Neuronal stem cell (in vitro differentiated cells): ENCODE measurements around the gene OFD1.

Experiments
- DNase-seq: peaks from one replicate; pipeline ENCODE4 v3.0.0-alpha.2; 2013; ENCODE audit warnings: low spot score
- H2AFZ ChIP-seq: one replicate; pipeline ENCODE4 v1.6.1; 2013; ENCODE audit warnings: mild to moderate bottlenecking, low read length, inconsistent platforms
- H2AK5ac ChIP-seq: 2 replicates; pipeline ENCODE4 v1.6.1; 2013; ENCODE audit warnings: low read depth, mild to moderate bottlenecking, inconsistent platforms, low read length, moderate library complexity, mixed read lengths
- H2BK120ac ChIP-seq: 2 replicates; pipeline ENCODE4 v1.6.1; 2013; ENCODE audit warnings: low read depth, mild to moderate bottlenecking, inconsistent platforms, low read length, moderate library complexity, mixed read lengths
- H2BK12ac ChIP-seq: one replicate; pipeline ENCODE4 v1.6.1; 2013; ENCODE audit warnings: low read length, inconsistent platforms
- H2BK15ac ChIP-seq: 2 replicates; pipeline ENCODE4 v1.6.1; 2013; ENCODE audit warnings: mild to moderate bottlenecking, low read length, inconsistent platforms, mixed read lengths
- H2BK5ac ChIP-seq: one replicate; pipeline ENCODE4 v1.6.1; 2013; ENCODE audit warnings: inconsistent platforms, mild to moderate bottlenecking, low read length, moderate library complexity
- H3K14ac ChIP-seq: one replicate; pipeline ENCODE4 v1.6.1; 2013; ENCODE audit warnings: low read length, inconsistent platforms
- H3K18ac ChIP-seq: 2 replicates; pipeline ENCODE4 v1.6.1; 2013; ENCODE audit warnings: low read length, inconsistent platforms
- H3K23ac ChIP-seq: 2 replicates; pipeline ENCODE4 v1.6.1; 2013; ENCODE audit warnings: low read depth, mild to moderate bottlenecking, mixed read lengths, low read length, inconsistent platforms; ENCODE audit not compliant: poor library complexity
- H3K27ac ChIP-seq: replicated peaks from 3 replicates; pipeline ENCODE4 v1.5.1; 2013; ENCODE audit warnings: low read length, inconsistent platforms
- H3K27me3 ChIP-seq, 3 experiments: 2 replicates each; pipeline ENCODE4 v1.6.1; 2013; ENCODE audit warnings: low read length in 3 of 3, mild to moderate bottlenecking in 2 of 3, inconsistent platforms in 1 of 3, low read depth in 1 of 3, mixed read lengths in 1 of 3, moderate library complexity in 1 of 3; ENCODE audit not compliant: control insufficient read depth in 3 of 3, insufficient read depth in 3 of 3
- H3K36me3 ChIP-seq, 2 donors: replicated peaks in 1 of 2; 2 replicates each; pipeline ENCODE4 v1.6.1; 2013; ENCODE audit warnings: low read length in 2 of 2; ENCODE audit not compliant: control insufficient read depth in 2 of 2, insufficient read depth in 2 of 2
- H3K4ac ChIP-seq: 2 replicates; pipeline ENCODE4 v1.6.1; 2013; ENCODE audit warnings: inconsistent platforms, mild to moderate bottlenecking, low read length, moderate library complexity
- H3K4me1 ChIP-seq, 2 donors: 1 replicate in 1 of 2; 2 replicates in 1 of 2; pipeline ENCODE4 v1.6.1; 2013; ENCODE audit warnings: low read length in 2 of 2, low read depth in 1 of 2; ENCODE audit not compliant: control insufficient read depth in 2 of 2, insufficient read depth in 1 of 2
- H3K4me2 ChIP-seq: one replicate; pipeline ENCODE4 v1.6.1; 2013; ENCODE audit warnings: mild to moderate bottlenecking, low read length, inconsistent platforms; ENCODE audit not compliant: insufficient read depth, poor library complexity, severe bottlenecking
- H3K4me3 ChIP-seq, 2 donors: 2 replicates each; pipeline ENCODE4 v1.5.1; 2013; ENCODE audit warnings: low read length in 2 of 2, mild to moderate bottlenecking in 2 of 2, inconsistent platforms in 1 of 2, moderate library complexity in 1 of 2
- H3K79me1 ChIP-seq: one replicate; pipeline ENCODE4 v1.6.1; 2013; ENCODE audit warnings: low read depth, mild to moderate bottlenecking, inconsistent platforms, low read length, moderate library complexity
- H3K9ac ChIP-seq: one replicate; pipeline ENCODE4 v1.6.1; 2013; ENCODE audit warnings: mild to moderate bottlenecking, low read depth, low read length, inconsistent platforms; ENCODE audit not compliant: poor library complexity
- H3K9me3 ChIP-seq, 2 donors: replicated peaks in 1 of 2; 2 replicates each; pipeline versions ENCODE3 to v1.6.1; 2013; ENCODE audit warnings: low read length in 2 of 2, mild to moderate bottlenecking in 2 of 2, inconsistent platforms in 1 of 2, low read depth in 1 of 2, mixed read lengths in 1 of 2, moderate library complexity in 1 of 2; ENCODE audit not compliant: control insufficient read depth in 2 of 2, insufficient read depth in 1 of 2
- H4K8ac ChIP-seq: one replicate; pipeline ENCODE4 v1.6.1; 2013; ENCODE audit warnings: low read depth, mild to moderate bottlenecking, inconsistent platforms, low read length, moderate library complexity
- H4K91ac ChIP-seq: one replicate; pipeline ENCODE4 v1.6.1; 2013; ENCODE audit warnings: low read length, low read depth, mild to moderate bottlenecking, inconsistent platforms; ENCODE audit not compliant: poor library complexity
- WGBS, 2 donors: extraction: QIAGEN DNeasy Blood & Tissue Kit; methylation state at CpG; one replicate each; pipeline ENCODE4 v1.1.7; 2013; ENCODE audit warnings: missing lambda C conversion rate in 2 of 2, mixed read lengths in 1 of 2; ENCODE audit not compliant: insufficient read length in 2 of 2, insufficient replicate concordance in 1 of 2; ENCODE audit errors: extremely low coverage in 2 of 2; 5-methylcytosine and 5-hydroxymethylcytosine counted together

OFD1 gene

DNA sequence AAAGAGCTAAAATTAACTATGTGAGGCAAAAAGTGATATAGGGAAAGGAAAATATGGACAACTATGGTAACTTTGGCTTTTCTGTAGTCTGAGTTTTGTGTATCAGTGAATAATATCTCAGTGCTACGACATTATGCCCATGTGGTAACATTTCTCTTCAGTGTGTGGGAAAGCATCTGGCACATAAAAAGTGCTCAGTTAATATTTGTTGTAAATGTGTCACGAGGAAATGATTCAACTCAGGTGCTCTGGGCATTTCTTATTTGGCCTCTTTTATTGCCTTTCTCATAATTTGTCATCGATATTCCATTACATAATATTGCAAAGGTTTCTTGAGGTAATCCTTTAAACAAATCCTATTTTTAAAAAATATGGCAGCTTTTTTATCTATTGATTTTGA, 17.6 kb downstream of the OFD1 start:
- Histone ChIP-seq H3K4me3 (no peak overlapping the region), H3K27me3 (no peaks in the 10 kb centered on the region), H2BK5ac (no peak overlapping the region), H2BK12ac (no peak overlapping the region), H3K23ac (no peak overlapping the region), H3K4me1 (no peaks in the 10 kb centered on the region), H3K36me3 (peaks cover 6 to 77% of the 10 kb centered on the region in 2 donors), H3K14ac (no peak overlapping the region), H3K4ac (no peak overlapping the region), H3K4me2 (no peak overlapping the region), H4K91ac (no peak overlapping the region), H2AFZ (no peak overlapping the region), H3K27ac (no peak overlapping the region), H2BK120ac (no peak overlapping the region), H4K8ac (no peak overlapping the region), H3K9ac (no peak overlapping the region), H3K18ac (no peak overlapping the region), H2AK5ac (no peak overlapping the region), H2BK15ac (no peak overlapping the region), H3K9me3 (no peaks in the 10 kb centered on the region), H3K79me1 (no peaks in the 10 kb centered on the region)
- WGBS, 2 donors = no CpG with 5 or more reads among the region's 3 CpGs
- no peak for DNase-seq

DNA sequence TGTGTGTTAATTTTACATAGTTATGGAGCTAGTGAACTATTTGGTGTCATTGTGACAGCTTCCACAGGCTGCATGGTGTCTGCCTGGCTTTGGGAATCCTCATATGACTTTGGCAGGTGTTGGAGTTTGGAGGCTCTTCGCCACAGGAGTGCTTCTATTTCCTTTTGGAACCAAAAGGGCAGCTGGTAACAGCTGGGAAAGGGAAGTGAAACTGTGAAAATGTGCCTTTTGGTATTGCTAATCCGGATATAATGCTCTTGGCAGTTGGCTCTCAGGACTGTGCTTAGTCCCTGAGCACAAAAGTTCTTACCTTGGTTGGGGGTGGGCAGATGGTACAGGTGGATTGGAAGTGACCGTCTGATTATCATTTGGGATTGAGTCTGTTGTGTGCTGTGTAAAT, 18.1 kb downstream of the OFD1 start:
- Histone ChIP-seq H3K4ac (no peak overlapping the region), H3K9me3 (no peaks in the 10 kb centered on the region), H3K23ac (no peak overlapping the region), H3K9ac (no peak overlapping the region), H2BK15ac (no peak overlapping the region), H3K4me2 (no peak overlapping the region), H3K27ac (no peak overlapping the region), H3K4me1 (no peaks in the 10 kb centered on the region), H4K8ac (no peak overlapping the region), H2BK12ac (no peak overlapping the region), H3K4me3 (no peak overlapping the region), H2BK120ac (no peak overlapping the region), H3K36me3 (peaks cover 4 to 79% of the 10 kb centered on the region in 2 donors), H2AK5ac (no peak overlapping the region), H2BK5ac (no peak overlapping the region), H2AFZ (no peak overlapping the region), H4K91ac (no peak overlapping the region), H3K27me3 (no peaks in the 10 kb centered on the region), H3K14ac (no peak overlapping the region), H3K79me1 (no peaks in the 10 kb centered on the region), H3K18ac (no peak overlapping the region)
- WGBS, 2 donors = no CpG with 5 or more reads among the region's 3 CpGs
- DNase-seq = no peak

DNA sequence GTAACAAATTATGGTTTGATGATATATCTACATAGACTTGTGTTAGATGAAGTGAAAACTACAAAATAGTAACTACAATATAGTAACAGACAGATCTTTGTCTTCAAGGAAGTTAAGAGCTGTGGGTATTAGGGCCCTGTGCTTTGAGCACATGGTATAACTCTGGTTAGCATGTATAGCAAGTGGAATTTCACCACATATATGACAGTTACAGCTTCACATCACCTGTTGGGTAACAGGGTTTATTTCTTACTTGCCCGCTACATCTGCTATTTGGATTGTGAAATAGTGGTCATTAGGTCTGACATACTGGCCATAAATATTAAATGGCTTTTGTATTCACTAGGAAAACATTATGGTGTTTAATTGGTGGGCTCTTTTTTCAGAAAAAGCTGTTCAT, 20.2 kb downstream of the OFD1 start:
- H2AFZ ChIP-seq = no peak overlapping the region
- H3K4me3 ChIP-seq = no peak overlapping the region
- H2BK15ac ChIP-seq = no peak overlapping the region
- no peaks in the 10 kb centered on the region for H3K27me3 ChIP-seq
- H3K23ac ChIP-seq = no peak overlapping the region
- H3K4me1 ChIP-seq = no peaks in the 10 kb centered on the region
- H3K27ac ChIP-seq = no peak overlapping the region
- H3K18ac ChIP-seq = no peak overlapping the region
- no peak overlapping the region for H2BK120ac ChIP-seq
- H3K14ac ChIP-seq = no peak overlapping the region
- no peak overlapping the region for H2BK5ac ChIP-seq
- no peak overlapping the region for H3K4me2 ChIP-seq
- H3K4ac ChIP-seq = no peak overlapping the region
- no CpG with 5 or more reads among the region's 1 CpG for WGBS, 2 donors
- H4K91ac ChIP-seq = no peak overlapping the region
- H3K9me3 ChIP-seq = no peaks in the 10 kb centered on the region
- no peak overlapping the region for H3K9ac ChIP-seq
- no peaks in the 10 kb centered on the region for H3K79me1 ChIP-seq
- no peak overlapping the region for H4K8ac ChIP-seq
- peaks cover 3 to 83% of the 10 kb centered on the region in 2 donors for H3K36me3 ChIP-seq
- no peak overlapping the region for H2AK5ac ChIP-seq
- DNase-seq = no peak
- no peak overlapping the region for H2BK12ac ChIP-seq

DNA sequence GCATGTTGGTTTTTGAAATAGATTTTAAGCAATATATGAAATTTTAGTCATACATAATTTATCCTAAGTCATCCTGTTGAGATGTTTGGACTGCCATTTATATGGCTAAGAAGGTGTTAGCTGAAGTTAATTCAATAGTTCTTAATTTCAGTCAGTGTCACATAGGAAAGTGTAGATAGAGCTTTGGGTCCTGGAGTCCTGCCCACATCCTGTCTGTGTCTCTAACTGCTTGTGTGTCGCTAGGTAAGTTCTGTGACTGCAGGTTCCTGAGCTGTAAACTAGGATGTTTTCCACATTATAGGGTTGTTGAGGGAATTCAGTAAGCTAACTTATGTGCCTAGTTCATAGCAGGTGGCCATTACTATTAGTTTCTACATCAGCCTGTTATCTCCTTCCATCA, 20.7 kb downstream of the OFD1 start:
- Histone ChIP-seq H3K4me3 (no peak overlapping the region), H3K23ac (no peak overlapping the region), H2BK120ac (no peak overlapping the region), H3K4me2 (no peak overlapping the region), H4K8ac (no peak overlapping the region), H3K27ac (no peak overlapping the region), H2BK15ac (no peak overlapping the region), H3K4me1 (no peaks in the 10 kb centered on the region), H3K79me1 (no peaks in the 10 kb centered on the region), H3K9ac (no peak overlapping the region), H2BK12ac (no peak overlapping the region), H3K36me3 (peaks cover 3 to 85% of the 10 kb centered on the region in 2 donors), H3K18ac (no peak overlapping the region), H2AK5ac (no peak overlapping the region), H4K91ac (no peak overlapping the region), H3K27me3 (no peaks in the 10 kb centered on the region), H2AFZ (no peak overlapping the region), H3K14ac (no peak overlapping the region), H3K4ac (no peak overlapping the region), H3K9me3 (no peaks in the 10 kb centered on the region), H2BK5ac (no peak overlapping the region)
- WGBS, 2 donors = no CpG with 5 or more reads among the region's 1 CpG
- no peak for DNase-seq
